ENCODE measurements around the gene ZNF556.

The ZNF556 gene

GRCh38 chr19:2845107-2845506 lies 22.0 kb upstream of the ZNF556 start:
- TF ChIP-seq CTCF (IDR thresholded peaks at IDR 0.05; ENCODE audit: borderline replicate concordance, insufficient read depth, low read depth, low read length), result no peak
- no peak overlapping the region for H3K4me3 ChIP-seq (ENCODE audit: low read depth, low read length)

GRCh38 chr19:2846180-2846894 lies 20.8 kb upstream of the ZNF556 start:
- TF ChIP-seq CTCF (IDR thresholded peaks at IDR 0.05; ENCODE audit: borderline replicate concordance, insufficient read depth, low read depth, low read length), result no peak
- H3K4me3 ChIP-seq (ENCODE audit: low read depth, low read length), result no peak overlapping the region

GRCh38 chr19:2847507-2847906 lies 19.6 kb upstream of the ZNF556 start:
- H3K4me3 ChIP-seq (ENCODE audit: low read depth, low read length), result no peak overlapping the region
- no peak for TF ChIP-seq CTCF (IDR thresholded peaks at IDR 0.05; ENCODE audit: borderline replicate concordance, insufficient read depth, low read depth, low read length)

GRCh38 chr19:2848616-2849015 lies 18.5 kb upstream of the ZNF556 start:
- no peak overlapping the region for H3K4me3 ChIP-seq (ENCODE audit: low read depth, low read length)
- TF ChIP-seq CTCF (IDR thresholded peaks at IDR 0.05; ENCODE audit: borderline replicate concordance, insufficient read depth, low read depth, low read length), result no peak

- no peak overlapping the region for H3K4me3 ChIP-seq (ENCODE audit: low read depth, low read length)
- TF ChIP-seq CTCF (IDR thresholded peaks at IDR 0.05; ENCODE audit: borderline replicate concordance, insufficient read depth, low read depth, low read length), result no peak
These were observed 16.7 kb upstream of the ZNF556 start for GRCh38 chr19:2850256-2850925.

- no peak overlapping the region for H3K4me3 ChIP-seq (ENCODE audit: low read depth, low read length)
- TF ChIP-seq CTCF (IDR thresholded peaks at IDR 0.05; ENCODE audit: borderline replicate concordance, insufficient read depth, low read depth, low read length), result no peak
These were observed 14.5 kb upstream of the ZNF556 start for GRCh38 chr19:2852598-2852997.

All from GM12875 (cell line).